GM12875 (cell line): Measurements from ENCODE around the gene LGALS12.

ENCODE experiments used
- H3K4me3 ChIP-seq: one replicate; pipeline ENCODE4 v1.5.1; 2011; ENCODE audit warnings: low read depth, low read length, control low read depth
- TF ChIP-seq, protein P1 (sequence below): IDR thresholded peaks from 2 replicates; pipeline ENCODE4 v1.5.1; 2011; ENCODE audit warnings: low read depth, mild to moderate bottlenecking, control low read depth, inconsistent platforms, low read length, moderate library complexity, borderline replicate concordance; ENCODE audit not compliant: insufficient read depth

LGALS12 gene

DNA sequence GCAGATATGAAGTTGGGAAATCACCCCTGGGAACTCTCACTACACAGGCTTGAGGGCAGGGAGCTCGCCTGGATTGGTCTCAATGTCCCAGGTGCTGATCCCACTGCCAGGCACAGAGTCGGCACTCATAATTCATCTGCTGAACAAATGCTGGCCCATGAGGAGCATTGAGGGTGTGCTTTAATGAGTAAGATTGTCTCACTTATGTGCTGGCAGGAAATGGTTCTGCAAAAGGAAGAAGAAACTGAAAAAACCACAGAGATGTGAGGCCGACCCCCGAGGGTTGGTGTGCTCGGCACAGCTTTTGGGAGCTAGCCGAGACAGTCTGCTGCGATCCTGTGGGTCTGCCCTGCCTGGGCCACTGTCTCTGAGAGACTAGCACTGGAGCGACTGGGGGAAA, 47.9 kb downstream of the LGALS12 start:
- TF ChIP-seq, protein P1, sequence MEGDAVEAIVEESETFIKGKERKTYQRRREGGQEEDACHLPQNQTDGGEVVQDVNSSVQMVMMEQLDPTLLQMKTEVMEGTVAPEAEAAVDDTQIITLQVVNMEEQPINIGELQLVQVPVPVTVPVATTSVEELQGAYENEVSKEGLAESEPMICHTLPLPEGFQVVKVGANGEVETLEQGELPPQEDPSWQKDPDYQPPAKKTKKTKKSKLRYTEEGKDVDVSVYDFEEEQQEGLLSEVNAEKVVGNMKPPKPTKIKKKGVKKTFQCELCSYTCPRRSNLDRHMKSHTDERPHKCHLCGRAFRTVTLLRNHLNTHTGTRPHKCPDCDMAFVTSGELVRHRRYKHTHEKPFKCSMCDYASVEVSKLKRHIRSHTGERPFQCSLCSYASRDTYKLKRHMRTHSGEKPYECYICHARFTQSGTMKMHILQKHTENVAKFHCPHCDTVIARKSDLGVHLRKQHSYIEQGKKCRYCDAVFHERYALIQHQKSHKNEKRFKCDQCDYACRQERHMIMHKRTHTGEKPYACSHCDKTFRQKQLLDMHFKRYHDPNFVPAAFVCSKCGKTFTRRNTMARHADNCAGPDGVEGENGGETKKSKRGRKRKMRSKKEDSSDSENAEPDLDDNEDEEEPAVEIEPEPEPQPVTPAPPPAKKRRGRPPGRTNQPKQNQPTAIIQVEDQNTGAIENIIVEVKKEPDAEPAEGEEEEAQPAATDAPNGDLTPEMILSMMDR: no peak
- H3K4me3 ChIP-seq: no peak overlapping the region

DNA sequence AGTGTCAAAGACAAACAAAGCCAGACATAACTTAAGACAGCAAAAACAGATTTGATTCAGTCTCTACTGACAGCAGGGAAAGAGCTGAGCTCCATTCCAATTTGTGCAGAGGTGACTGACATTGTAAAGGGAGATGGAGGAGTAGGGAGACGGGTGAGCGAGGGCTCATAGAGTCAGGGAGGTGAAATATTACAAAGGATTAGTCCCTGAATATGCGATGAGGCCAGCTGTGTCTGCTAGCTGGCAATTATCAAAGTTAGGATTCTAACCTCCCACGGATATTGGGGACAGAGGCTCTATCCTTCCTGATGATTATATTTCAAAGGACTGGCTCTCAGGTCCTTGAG, 49.0 kb downstream of the LGALS12 start:
- no peak overlapping the region for H3K4me3 ChIP-seq

DNA sequence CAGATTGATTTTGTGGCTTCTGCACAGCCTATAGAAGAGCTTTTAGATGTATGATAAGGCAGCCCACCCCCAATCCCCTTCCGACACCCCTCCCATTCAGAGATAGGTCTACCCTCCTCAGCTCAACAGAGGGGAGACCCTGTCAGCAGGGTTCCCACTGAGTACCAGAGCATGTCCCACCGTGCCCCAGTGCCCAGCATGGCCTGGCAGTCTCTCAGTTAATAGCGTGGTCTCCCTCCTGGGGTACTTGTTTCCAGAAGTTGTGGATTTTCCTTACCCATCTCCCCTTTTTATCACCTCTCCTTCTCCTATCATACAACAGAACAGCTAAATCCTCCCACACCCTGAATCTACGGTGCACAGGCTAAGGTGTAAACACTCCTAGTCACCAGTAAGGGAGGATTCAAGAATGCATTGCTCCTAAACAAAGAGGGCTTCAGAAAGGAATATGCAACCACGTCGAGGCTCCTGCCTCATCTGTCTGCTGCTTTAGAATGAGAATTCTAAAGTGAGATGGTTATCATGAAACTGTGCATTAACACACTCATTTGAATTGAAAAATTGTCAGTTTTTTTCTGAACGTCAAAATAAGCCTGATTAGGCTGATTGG, 50.6 kb downstream of the LGALS12 start:
- TF ChIP-seq, protein P1: no peak
- H3K4me3 ChIP-seq: no peak overlapping the region

More for the DNA sequence above, 49.0 kb downstream of the LGALS12 start:
- TF ChIP-seq, protein P1: no peak

DNA sequence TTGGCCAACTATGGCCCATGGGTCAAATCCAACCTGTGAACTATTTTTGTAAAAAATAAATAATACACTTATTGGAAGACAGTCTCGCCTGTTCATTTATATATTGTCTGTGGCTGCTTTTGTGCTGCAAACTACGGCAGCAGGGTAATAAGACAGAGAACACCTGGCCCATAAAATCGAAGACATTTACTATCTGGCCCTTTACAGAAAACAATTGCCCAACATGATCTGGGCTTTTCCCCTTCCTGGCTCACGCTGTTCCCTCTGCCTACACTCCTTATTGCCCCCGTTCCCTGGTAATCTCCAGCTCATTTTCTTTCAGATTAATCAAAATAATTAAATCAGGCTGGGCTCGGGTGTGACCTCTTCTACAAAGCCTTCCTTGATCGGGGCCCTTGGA, 51.7 kb downstream of the LGALS12 start:
- TF ChIP-seq, protein P1: no peak
- no peak overlapping the region for H3K4me3 ChIP-seq

DNA sequence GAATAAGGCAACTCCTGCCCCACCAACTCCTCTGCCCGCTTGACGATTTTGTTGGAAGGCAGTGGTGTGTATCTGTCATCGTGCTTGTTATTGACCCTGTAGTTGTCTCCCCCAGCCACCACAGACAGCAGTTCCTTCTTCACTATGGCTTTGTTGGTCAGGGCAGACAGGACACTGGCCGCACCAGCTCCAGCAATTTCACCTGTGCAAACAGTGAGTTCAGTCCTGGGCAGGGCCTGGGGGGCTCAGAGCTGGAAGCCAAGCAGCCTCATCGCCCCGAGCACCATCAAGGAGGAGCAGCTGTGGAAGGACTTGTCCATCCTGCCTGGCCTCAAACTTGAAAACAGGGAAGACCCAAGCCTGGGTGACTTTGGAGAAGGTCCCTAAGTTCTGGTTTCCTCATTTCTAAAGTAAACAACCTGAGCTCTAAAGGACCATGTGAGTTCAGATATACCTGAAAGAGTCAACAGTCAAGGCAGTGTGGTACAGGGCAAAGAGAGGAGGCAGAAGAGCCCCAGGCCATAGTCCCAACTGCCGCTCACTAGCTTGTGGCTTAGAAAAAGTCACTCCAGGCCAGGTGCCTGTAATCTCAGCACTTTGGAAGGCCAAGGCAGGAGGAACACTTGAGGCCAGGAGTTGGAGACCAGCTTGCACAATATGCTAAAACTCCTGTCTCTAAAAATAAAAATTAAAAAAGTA, 52.7 kb downstream of the LGALS12 start:
- H3K4me3 ChIP-seq: no peak overlapping the region
- TF ChIP-seq, protein P1: no peak

DNA sequence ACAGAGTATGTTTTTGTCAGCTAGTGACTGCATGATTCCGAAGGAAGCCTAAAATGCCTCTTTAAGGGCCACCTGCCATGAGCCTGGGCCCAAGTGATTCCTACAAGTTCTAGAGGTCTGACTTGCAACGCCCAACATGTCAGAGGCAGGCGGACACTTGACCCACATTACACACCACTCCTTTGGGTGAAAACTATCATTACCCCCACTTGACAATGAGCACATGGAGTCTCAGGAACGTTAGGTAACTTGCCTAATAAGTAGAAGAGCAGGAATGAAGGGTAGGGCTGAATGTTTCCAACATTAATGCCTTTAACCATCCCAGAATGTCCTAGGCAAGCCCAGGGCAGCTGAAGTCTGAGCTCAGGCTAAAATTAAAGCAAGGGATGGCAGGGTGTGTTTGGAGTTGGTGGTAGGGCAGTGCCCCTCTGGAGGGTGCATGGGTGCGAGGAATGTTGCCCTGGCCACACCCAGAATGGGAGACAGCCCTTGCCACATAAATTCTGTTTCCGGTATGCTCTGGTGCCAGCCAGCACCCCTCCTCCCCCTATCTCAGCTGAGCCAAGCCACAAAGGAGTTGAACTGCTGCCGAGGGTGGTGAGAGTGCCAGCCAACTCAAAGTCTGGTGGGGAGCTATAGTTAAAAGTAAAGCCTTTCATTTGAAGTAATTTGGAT, 54.8 kb downstream of the LGALS12 start:
- TF ChIP-seq, protein P1: no peak

More for the DNA sequence above, 54.8 kb downstream of the LGALS12 start:
- H3K4me3 ChIP-seq: no peak overlapping the region
